ENCODE results near the gene MITF.
A peak's percentile ranks its signal among the peaks of the same experiment; 100 is the strongest.

The MITF gene

DNA sequence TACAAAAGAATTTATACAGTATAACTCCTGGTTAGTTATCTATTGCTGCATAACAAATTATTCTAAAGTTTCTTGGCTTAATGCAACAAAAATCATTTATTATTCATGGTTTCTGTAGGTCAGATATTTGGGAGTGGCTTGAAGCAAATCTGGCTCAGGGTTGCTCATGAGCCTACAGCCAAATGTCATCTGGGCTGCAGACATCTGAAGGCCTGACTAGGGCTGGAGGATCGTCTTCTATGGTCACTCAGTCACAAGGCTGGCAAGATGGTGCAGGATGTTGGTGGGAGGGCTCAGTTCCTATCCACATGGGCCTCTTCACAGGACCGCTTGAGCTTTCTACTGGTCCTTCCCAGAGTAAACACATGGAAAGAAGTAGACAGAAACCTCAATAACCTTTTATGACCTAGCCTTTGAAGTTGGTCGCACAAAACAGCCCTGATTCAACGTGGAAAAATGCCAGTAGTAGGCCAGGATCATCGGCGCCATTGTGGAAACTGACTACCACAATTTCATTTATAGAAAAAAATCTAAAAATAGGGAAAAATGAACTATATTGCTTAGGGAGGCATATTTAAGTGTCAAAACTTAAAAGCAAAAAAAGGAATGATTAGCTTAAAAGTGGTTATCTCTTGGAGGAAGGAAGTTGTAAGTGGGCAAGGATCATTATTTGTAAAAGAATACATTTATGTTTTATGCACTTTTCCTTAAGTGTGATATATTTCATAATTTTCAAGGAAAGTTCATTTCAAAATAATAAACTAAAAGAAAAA lies 9.9 kb upstream of the MITF start:
- H3K27me3 ChIP-seq (ENCODE audit: low read depth, low read length): no peaks in the 10 kb centered on the region
- no peaks in the 10 kb centered on the region for H3K4me1 ChIP-seq (ENCODE audit: control insufficient read depth in 1 of 2, insufficient read depth in 2 of 2, low read length in 2 of 2)
- no peaks in the 10 kb centered on the region for H3K36me3 ChIP-seq (ENCODE audit: control insufficient read depth in 1 of 2, insufficient read depth in 2 of 2, low read length in 2 of 2)
- H3K9me3 ChIP-seq (ENCODE audit: control insufficient read depth in 1 of 2, low read length in 2 of 2): no peaks in the 10 kb centered on the region
- H3K27ac ChIP-seq (ENCODE audit: low read length): no peak overlapping the region
- H3K4me3 ChIP-seq (ENCODE audit: low read depth in 1 of 2, low read length in 2 of 2): no peak overlapping the region

DNA sequence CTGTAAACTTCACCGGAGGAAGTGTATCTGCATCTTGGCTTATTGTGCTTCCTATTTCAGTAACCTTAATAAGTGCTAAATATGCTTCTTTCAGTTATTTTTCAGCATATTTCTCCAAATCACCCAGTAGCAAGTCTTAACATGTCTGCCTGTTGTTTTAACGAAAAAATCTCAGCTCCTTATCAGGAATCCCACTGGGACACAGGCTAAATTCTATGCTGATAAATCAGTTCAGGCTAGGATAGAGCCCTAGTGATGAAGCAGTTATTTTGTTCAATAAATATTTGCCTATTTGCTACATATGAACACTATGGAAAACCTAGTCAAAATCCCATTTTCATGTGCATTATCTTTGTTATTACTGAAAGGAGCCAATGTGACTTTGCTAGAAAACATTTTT lies 8.2 kb upstream of the MITF start:
- no peaks in the 10 kb centered on the region for H3K9me3 ChIP-seq (ENCODE audit: control insufficient read depth in 1 of 2, low read length in 2 of 2)
- H3K4me1 ChIP-seq (ENCODE audit: control insufficient read depth in 1 of 2, insufficient read depth in 2 of 2, low read length in 2 of 2): no peaks in the 10 kb centered on the region
- no peak overlapping the region for H3K4me3 ChIP-seq (ENCODE audit: low read depth in 1 of 2, low read length in 2 of 2)
- no peaks in the 10 kb centered on the region for H3K27me3 ChIP-seq (ENCODE audit: low read depth, low read length)
- no peak overlapping the region for H3K27ac ChIP-seq (ENCODE audit: low read length)
- H3K36me3 ChIP-seq (ENCODE audit: control insufficient read depth in 1 of 2, insufficient read depth in 2 of 2, low read length in 2 of 2): no peaks in the 10 kb centered on the region

DNA sequence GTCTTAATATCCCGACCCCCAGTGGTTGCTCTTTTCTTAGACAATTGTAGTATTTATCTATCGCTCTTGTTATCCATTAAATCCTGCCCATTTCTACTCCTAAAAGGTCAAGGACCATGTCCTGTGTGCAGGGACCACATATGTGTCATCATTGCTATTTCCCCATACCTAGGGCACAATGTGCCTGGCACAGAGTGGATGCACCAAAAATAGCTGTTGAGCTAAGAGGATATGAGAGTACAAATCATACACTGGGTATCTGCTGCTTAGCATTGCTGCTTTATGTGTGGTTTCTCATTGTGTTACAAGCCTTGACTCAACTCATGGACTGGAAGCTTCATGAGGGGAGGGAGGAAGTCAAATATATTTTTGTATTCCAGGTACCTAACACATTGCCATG lies 3.4 kb upstream of the MITF start:
- Histone ChIP-seq H3K27ac (ENCODE audit: low read length) (no peak overlapping the region), H3K9me3 (ENCODE audit: control insufficient read depth in 1 of 2, low read length in 2 of 2) (no peaks in the 10 kb centered on the region), H3K27me3 (ENCODE audit: low read depth, low read length) (no peaks in the 10 kb centered on the region), H3K4me3 (ENCODE audit: low read depth in 1 of 2, low read length in 2 of 2) (no peak overlapping the region), H3K36me3 (ENCODE audit: control insufficient read depth in 1 of 2, insufficient read depth in 2 of 2, low read length in 2 of 2) (no peaks in the 10 kb centered on the region), H3K4me1 (ENCODE audit: control insufficient read depth in 1 of 2, insufficient read depth in 2 of 2, low read length in 2 of 2) (no peaks in the 10 kb centered on the region)

DNA sequence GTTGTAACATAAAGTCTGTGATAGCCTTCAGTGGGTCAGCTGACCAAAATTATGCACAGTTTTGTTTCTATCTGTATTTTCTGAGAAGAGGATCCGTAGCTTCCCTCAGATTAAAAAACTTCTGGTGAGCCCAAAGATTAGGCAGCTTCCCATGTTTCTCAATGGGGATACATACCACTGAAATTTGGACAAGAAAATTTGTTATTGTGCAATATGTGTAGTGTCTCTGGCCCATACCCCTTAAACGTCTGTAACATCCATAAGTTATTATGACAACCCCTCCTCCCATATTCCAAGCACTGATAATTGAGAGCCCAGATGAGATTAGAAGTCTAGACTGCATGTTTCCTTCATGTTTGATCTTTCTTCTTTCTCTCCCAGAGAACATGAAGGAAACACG lies 1.9 kb upstream of the MITF start:
- Histone ChIP-seq H3K9me3 (ENCODE audit: control insufficient read depth in 1 of 2, low read length in 2 of 2) (no peaks in the 10 kb centered on the region), H3K27ac (ENCODE audit: low read length) (no peak overlapping the region), H3K4me3 (ENCODE audit: low read depth in 1 of 2, low read length in 2 of 2) (no peak overlapping the region), H3K4me1 (ENCODE audit: control insufficient read depth in 1 of 2, insufficient read depth in 2 of 2, low read length in 2 of 2) (peaks cover 0 to 3% of the 10 kb centered on the region in 2 donors), H3K27me3 (ENCODE audit: low read depth, low read length) (no peaks in the 10 kb centered on the region), H3K36me3 (ENCODE audit: control insufficient read depth in 1 of 2, insufficient read depth in 2 of 2, low read length in 2 of 2) (no peaks in the 10 kb centered on the region)

DNA sequence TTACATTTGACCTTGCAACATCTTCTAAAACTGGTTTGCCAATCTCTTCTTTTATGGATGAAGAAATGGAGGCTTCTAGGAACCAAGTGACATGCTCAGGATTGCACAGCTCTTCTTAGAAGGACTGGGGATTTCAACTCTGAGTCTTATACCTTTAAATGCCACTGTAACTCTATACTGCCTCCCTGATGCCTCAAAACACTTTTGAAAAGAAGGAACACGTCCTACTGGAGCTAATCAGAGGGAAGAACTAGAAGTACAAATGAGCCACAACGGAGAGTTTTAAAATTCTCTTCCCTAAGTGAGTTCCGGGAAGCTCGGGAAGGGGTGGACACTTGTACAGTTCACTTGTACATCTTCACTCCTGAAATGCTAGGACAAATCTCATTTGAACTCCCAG lies 949 bp upstream of the MITF start:
- H3K4me1 ChIP-seq (ENCODE audit: control insufficient read depth in 1 of 2, insufficient read depth in 2 of 2, low read length in 2 of 2): peaks cover 0 to 3% of the 10 kb centered on the region in 2 donors
- peak overlapping the region; percentile 72 for H3K27ac ChIP-seq (ENCODE audit: low read length)
- no peaks in the 10 kb centered on the region for H3K9me3 ChIP-seq (ENCODE audit: control insufficient read depth in 1 of 2, low read length in 2 of 2)
- peak overlapping the region; percentile 81 to 92 for H3K4me3 ChIP-seq (ENCODE audit: low read depth in 1 of 2, low read length in 2 of 2)
- no peaks in the 10 kb centered on the region for H3K36me3 ChIP-seq (ENCODE audit: control insufficient read depth in 1 of 2, insufficient read depth in 2 of 2, low read length in 2 of 2)
- no peaks in the 10 kb centered on the region for H3K27me3 ChIP-seq (ENCODE audit: low read depth, low read length)

DNA sequence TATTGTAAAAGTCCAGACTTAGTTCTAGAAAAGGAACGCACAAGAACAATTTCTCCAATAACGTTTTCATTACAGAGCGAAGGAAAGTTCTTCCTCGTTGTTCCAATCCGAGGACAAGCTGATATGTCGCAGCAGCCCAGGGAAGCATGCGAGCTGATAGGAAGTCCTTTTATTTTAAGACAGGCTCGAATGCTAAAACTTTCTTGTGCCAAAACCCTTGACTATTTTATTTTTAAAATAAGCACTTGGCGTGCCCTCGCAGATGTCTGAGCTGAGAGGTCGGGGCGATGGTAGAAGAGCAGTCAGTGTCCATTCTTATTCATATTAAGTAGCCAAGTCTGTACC lies 433 bp upstream of the MITF start:
- H3K27me3 ChIP-seq (ENCODE audit: low read depth, low read length): no peaks in the 10 kb centered on the region
- peaks cover 0 to 6% of the 10 kb centered on the region in 2 donors for H3K4me1 ChIP-seq (ENCODE audit: control insufficient read depth in 1 of 2, insufficient read depth in 2 of 2, low read length in 2 of 2)
- H3K36me3 ChIP-seq (ENCODE audit: control insufficient read depth in 1 of 2, insufficient read depth in 2 of 2, low read length in 2 of 2): no peaks in the 10 kb centered on the region
- H3K4me3 ChIP-seq (ENCODE audit: low read depth in 1 of 2, low read length in 2 of 2): peak overlapping the region; percentile 81 to 92
- peak overlapping the region; percentile 72 for H3K27ac ChIP-seq (ENCODE audit: low read length)
- no peaks in the 10 kb centered on the region for H3K9me3 ChIP-seq (ENCODE audit: control insufficient read depth in 1 of 2, low read length in 2 of 2)

DNA sequence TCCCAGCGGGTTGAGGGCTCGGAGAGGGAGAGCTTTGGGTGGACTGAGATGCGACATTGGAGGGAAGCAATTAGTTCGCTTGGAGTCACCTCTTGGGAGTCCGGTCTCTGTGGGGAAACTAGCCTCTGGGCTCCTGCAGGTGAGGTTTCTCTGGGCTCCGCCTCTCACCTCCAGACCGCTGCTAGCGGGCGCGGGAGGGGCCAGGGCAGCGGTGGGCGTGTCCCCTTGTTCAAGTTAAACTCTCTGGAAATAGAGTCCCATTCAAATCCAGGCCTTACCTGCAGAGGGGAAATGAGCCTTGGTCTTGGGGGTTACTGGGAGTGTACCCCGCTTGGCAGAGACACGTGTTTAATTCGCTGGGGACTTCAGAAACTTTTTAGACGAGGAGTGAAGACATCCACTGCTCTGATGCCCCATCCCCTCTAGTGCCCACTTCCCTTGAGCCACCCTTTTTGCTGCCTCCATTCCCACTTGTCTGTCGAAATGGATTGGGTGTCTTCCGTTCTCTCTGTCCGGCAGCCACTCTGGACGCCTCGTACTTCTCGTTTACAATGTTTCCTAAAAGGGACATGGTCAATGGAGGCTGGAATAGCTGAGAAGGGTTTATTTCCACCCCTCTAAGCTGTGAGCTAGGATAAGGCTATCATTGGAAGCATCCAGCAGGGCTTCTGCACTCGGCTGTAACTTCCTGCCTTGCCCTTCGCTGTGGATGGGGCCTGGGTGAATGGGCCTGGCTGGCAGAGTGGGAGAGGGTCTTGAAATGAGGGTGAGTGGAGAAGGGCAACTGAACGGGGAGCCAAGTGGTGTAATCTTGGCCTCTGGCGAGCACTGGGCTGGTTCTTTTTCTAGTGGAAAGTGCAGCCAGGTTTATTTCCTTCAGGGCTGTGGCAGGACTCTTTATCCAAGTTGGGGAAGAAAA lies 1.1 kb downstream of the MITF start:
- Histone ChIP-seq H3K9me3 (ENCODE audit: control insufficient read depth in 1 of 2, low read length in 2 of 2) (no peaks in the 10 kb centered on the region), H3K4me1 (ENCODE audit: control insufficient read depth in 1 of 2, insufficient read depth in 2 of 2, low read length in 2 of 2) (peaks cover 3 to 20% of the 10 kb centered on the region in 2 donors), H3K27me3 (ENCODE audit: low read depth, low read length) (no peaks in the 10 kb centered on the region), H3K4me3 (ENCODE audit: low read depth in 1 of 2, low read length in 2 of 2) (peak overlapping the region; percentile 81 to 92), H3K27ac (ENCODE audit: low read length) (peak overlapping the region; percentile 73), H3K36me3 (ENCODE audit: control insufficient read depth in 1 of 2, insufficient read depth in 2 of 2, low read length in 2 of 2) (no peaks in the 10 kb centered on the region)

DNA sequence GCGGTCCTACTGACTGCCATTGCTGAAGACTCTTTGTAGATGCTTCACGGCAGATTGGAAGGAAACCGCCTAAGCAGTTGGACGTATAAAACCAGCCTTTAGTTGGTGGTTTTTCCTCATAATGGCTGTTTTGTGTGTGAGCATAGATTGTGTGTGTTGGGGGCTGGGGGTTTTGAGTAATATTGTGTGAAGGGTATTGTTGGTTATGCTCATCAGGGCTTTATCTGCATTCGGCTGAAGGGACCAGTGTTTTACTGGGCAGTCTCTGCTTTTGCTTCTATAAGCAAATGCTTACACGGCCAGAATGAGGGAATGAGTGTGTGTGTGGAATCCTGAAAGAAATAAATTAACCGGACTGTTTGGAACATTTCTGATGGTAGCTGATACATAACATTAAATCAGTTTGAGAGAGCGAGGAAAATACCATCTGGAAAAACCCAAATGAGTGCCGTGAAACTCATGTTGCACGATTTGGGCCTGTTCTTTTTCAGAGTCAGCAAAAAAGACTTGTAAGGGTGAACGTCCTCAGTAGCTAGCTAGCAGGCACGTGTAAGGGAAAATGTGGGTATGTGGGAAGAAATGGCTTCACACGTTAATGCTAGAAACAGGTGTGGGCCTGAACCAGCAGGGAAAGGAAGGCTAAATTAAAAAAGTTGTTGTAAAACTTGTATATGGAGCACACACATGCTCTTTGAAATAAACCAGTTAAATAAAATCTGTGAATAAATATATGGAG lies 1.9 kb downstream of the MITF start:
- no peaks in the 10 kb centered on the region for H3K9me3 ChIP-seq (ENCODE audit: control insufficient read depth in 1 of 2, low read length in 2 of 2)
- peaks cover 11 to 26% of the 10 kb centered on the region in 2 donors for H3K4me1 ChIP-seq (ENCODE audit: control insufficient read depth in 1 of 2, insufficient read depth in 2 of 2, low read length in 2 of 2)
- no peaks in the 10 kb centered on the region for H3K27me3 ChIP-seq (ENCODE audit: low read depth, low read length)
- no peaks in the 10 kb centered on the region for H3K36me3 ChIP-seq (ENCODE audit: control insufficient read depth in 1 of 2, insufficient read depth in 2 of 2, low read length in 2 of 2)
- peak overlapping the region; percentile 72 for H3K27ac ChIP-seq (ENCODE audit: low read length)
- H3K4me3 ChIP-seq (ENCODE audit: low read depth in 1 of 2, low read length in 2 of 2): peak overlapping the region; percentile 81 to 92

DNA sequence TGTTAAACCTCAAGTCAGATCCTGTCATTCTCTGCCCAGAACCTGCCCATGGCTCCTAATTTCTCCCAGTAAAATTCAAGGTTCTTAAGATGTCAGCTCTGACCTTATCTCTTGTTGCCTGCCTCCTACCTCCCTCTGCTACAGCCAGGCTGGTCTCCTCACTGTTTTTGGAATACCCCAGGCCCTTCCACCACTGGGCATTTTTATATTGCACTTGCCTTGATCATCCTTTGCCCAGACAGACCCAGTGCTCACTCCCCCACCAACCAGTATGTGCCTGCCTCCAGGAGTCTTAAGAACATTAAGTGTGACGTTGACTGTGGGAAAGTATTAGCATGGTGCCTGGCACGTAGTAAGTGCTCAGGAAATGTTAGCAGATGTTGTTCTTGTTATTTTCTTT lies 3.1 kb downstream of the MITF start:
- no peaks in the 10 kb centered on the region for H3K36me3 ChIP-seq (ENCODE audit: control insufficient read depth in 1 of 2, insufficient read depth in 2 of 2, low read length in 2 of 2)
- H3K27me3 ChIP-seq (ENCODE audit: low read depth, low read length): no peaks in the 10 kb centered on the region
- H3K4me3 ChIP-seq (ENCODE audit: low read depth in 1 of 2, low read length in 2 of 2): no peak overlapping the region
- H3K27ac ChIP-seq (ENCODE audit: low read length): no peak overlapping the region
- no peaks in the 10 kb centered on the region for H3K9me3 ChIP-seq (ENCODE audit: control insufficient read depth in 1 of 2, low read length in 2 of 2)
- peaks cover 18 to 35% of the 10 kb centered on the region in 2 donors for H3K4me1 ChIP-seq (ENCODE audit: control insufficient read depth in 1 of 2, insufficient read depth in 2 of 2, low read length in 2 of 2)

DNA sequence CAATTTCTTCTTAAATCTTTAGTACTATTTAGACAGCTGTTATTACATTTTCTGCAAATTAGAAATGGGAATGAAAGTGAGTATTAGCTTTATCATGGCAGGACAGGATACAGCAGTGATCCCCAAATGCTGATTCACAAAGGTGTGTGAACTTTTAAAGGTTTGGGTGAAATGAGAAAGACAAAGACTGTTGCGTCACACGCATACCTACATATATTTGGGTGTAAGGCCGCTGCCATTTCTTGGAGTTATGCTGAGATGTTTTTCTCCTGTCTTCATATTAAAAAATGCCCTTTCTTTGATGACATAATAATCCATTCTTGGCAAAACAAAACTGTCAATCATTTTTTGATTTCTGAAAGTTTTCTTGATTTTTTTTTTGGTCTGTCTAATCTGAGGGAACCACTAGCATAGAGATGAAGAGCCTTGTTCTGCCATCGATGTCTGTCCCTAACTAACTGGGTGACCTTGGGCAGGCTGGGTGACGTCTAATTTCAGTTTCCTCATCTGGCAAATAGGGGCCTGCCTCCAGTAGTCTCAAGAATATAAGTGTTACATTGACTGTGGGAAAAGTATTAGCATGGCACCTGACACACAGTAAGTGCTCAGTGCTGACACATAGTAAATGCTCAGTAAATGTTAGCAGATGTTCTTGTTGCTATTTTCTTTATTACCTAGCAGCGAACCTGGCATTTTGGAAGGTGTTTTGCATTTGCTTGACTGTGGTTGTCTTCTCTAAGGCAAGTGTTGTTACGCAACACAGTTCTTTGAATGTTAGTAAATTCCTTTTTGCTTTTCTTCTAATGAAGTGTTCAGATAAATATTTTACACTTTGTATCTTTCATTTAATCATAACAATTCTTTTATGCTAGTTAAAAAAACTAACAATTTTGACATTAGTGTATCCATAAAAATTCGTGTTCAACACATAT lies 5.0 kb downstream of the MITF start:
- H3K4me1 ChIP-seq (ENCODE audit: control insufficient read depth in 1 of 2, insufficient read depth in 2 of 2, low read length in 2 of 2): peaks cover 18 to 50% of the 10 kb centered on the region in 2 donors
- H3K27ac ChIP-seq (ENCODE audit: low read length): no peak overlapping the region
- no peaks in the 10 kb centered on the region for H3K9me3 ChIP-seq (ENCODE audit: control insufficient read depth in 1 of 2, low read length in 2 of 2)
- H3K4me3 ChIP-seq (ENCODE audit: low read depth in 1 of 2, low read length in 2 of 2): no peak overlapping the region
- no peaks in the 10 kb centered on the region for H3K36me3 ChIP-seq (ENCODE audit: control insufficient read depth in 1 of 2, insufficient read depth in 2 of 2, low read length in 2 of 2)
- H3K27me3 ChIP-seq (ENCODE audit: low read depth, low read length): no peaks in the 10 kb centered on the region
